ENCODE data around the gene ANKFY1. TPM values are rescaled to one million over a fixed set of nuclear protein-coding genes. Genes with fewer than 3 reads are reported as not detected.
A peak's percentile ranks its signal among the peaks of the same experiment; 100 is the strongest.

Gene ANKFY1
- total and polyA plus RNA-seq, 9 donors = 13.7 to 65.1 (median 45.7) TPM

GRCh38 chr17:4220655-4221054 lies 43.1 kb downstream of the ANKFY1 start:
- no peak overlapping the region for H3K4me3 ChIP-seq
- H3K4me1 ChIP-seq (ENCODE audit: insufficient read depth) = peaks cover 1% of the 10 kb centered on the region
- no peaks in the 10 kb centered on the region for H3K36me3 ChIP-seq
- no peak for TF ChIP-seq EP300 (IDR thresholded peaks at IDR 0.05)
- TF ChIP-seq CTCF (IDR thresholded peaks at IDR 0.05) = no peak
- no peak for TF ChIP-seq POLR2A (IDR thresholded peaks at IDR 0.05)
- no peaks in the 10 kb centered on the region for H3K9me3 ChIP-seq
- peak in 3 of 5 donors; percentile 38 to 46 (median 39) for DNase-seq
- peak overlapping the region in 1 of 2 donors; percentile 72 for H3K27ac ChIP-seq
- no peaks in the 10 kb centered on the region for H3K27me3 ChIP-seq
- intact Hi-C loops (cut with DNase I) = no loop called here
- WGBS, 3 donors = 13 to 33% (median 15%) methylated on average over 7 of the region's 7 CpGs

- no peaks in the 10 kb centered on the region for H3K36me3 ChIP-seq
- no peak for DNase-seq
- no peak overlapping the region for H3K27ac ChIP-seq
- no peak for TF ChIP-seq EP300 (IDR thresholded peaks at IDR 0.05)
- TF ChIP-seq CTCF (IDR thresholded peaks at IDR 0.05) = no peak
- no peak for TF ChIP-seq POLR2A (IDR thresholded peaks at IDR 0.05)
- WGBS, 3 donors = 93 to 98% (median 97%) methylated on average over 3 of the region's 3 CpGs
- H3K4me3 ChIP-seq = no peak overlapping the region
- peaks cover 1% of the 10 kb centered on the region for H3K4me1 ChIP-seq (ENCODE audit: insufficient read depth)
- H3K9me3 ChIP-seq = no peaks in the 10 kb centered on the region
- intact Hi-C loops (cut with DNase I) = loop anchor here in 3 of 4 donors (5.0 kb wide), 2 partner anchors 83 to 193 kb away; no protein-coding TSS in a partner anchor
- H3K27me3 ChIP-seq = no peaks in the 10 kb centered on the region
Observed at GRCh38 chr17:4219241-4219640, 44.5 kb downstream of the ANKFY1 start.

GRCh38 chr17:4215882-4216570 lies 47.8 kb downstream of the ANKFY1 start:
- Histone ChIP-seq H3K9me3 (no peaks in the 10 kb centered on the region), H3K4me3 (no peak overlapping the region), H3K27me3 (no peaks in the 10 kb centered on the region), H3K36me3 (no peaks in the 10 kb centered on the region), H3K4me1 (ENCODE audit: insufficient read depth) (peaks cover 3% of the 10 kb centered on the region), H3K27ac (no peak overlapping the region)
- no peak for DNase-seq
- TF ChIP-seq EP300 (IDR thresholded peaks at IDR 0.05) = no peak
- TF ChIP-seq CTCF (IDR thresholded peaks at IDR 0.05) = no peak
- no peak for TF ChIP-seq POLR2A (IDR thresholded peaks at IDR 0.05)
- WGBS, 3 donors = 82 to 86% (median 86%) methylated on average over 6 of the region's 6 CpGs
- intact Hi-C loops (cut with DNase I) = loop anchor here (2.0 to 5.0 kb wide), 3 partner anchors 86 to 197 kb away; no protein-coding TSS in a partner anchor

- DNase-seq = no peak
- H3K36me3 ChIP-seq = no peaks in the 10 kb centered on the region
- H3K9me3 ChIP-seq = no peaks in the 10 kb centered on the region
- intact Hi-C loops (cut with DNase I) = loop anchor here in 1 of 4 donors (2.0 kb wide), 1 partner anchor 199 kb away; no protein-coding TSS in a partner anchor
- no peak overlapping the region for H3K4me3 ChIP-seq
- H3K27me3 ChIP-seq = no peaks in the 10 kb centered on the region
- TF ChIP-seq EP300 (IDR thresholded peaks at IDR 0.05) = no peak
- no peak for TF ChIP-seq CTCF (IDR thresholded peaks at IDR 0.05)
- no peak for TF ChIP-seq POLR2A (IDR thresholded peaks at IDR 0.05)
- WGBS, 3 donors = 84 to 90% (median 88%) methylated on average over 6 of the region's 6 CpGs
- peaks cover 1% of the 10 kb centered on the region for H3K4me1 ChIP-seq (ENCODE audit: insufficient read depth)
- no peak overlapping the region for H3K27ac ChIP-seq
Observed at GRCh38 chr17:4214157-4214556, 49.6 kb downstream of the ANKFY1 start.
